ENCODE data around the gene PRRC1. TPM values are rescaled to one million over a fixed set of nuclear protein-coding genes. Genes with fewer than 3 reads are reported as not detected.
A peak's percentile ranks its signal among the peaks of the same experiment; 100 is the strongest.

Gene PRRC1
- total RNA-seq, 1 experiment from 2014 or later, result 32.6 TPM

DNA sequence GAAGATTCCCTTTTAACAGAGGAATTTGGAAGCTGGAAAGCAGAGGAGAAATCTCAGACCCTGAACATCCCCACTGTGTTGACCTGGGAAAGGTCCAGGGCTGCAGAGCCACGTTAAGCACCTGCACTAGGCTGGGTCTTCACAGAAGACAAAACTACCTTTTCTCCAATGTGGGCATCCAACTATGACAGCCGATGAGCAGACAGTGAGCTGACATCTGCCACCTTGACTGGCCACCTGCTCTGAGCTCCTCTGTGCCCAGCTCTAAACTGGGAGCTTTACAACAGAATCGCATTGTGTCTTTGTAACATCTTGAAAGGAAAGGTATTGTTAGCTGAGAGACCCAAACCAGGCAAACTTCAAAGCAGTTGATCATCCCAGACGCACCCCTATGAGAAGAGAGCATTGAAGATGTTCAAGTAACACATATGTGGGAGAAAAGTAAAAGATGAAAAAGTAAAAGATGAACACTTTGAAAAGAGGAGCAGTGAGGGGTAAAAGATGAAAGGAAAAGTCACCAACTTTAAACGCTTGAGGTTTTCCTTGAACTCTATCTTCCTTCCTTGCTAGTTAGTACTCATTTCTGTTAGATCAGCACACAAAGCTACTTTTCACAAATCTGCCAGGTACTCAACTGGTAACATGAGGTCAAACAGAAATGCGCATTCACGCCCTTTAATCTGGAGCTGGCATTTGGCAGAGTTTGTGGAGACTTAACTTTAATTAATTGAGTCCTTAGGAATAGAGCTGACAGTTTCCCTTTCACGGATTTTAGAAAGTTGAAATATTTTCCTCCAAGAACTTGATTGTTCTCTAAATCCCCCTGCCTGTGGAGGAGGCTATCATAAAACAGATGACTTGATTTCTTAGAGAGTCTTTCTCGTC is 78.3 kb downstream of the PRRC1 start:
- in situ Hi-C loops (cut with HindIII; ENCODE audit: low pct_unique_long_range_greater_than_20kb, low sequenced_read_pairs), result no loop called here
- no peak for DNase-seq (ENCODE audit: low read depth)

DNA sequence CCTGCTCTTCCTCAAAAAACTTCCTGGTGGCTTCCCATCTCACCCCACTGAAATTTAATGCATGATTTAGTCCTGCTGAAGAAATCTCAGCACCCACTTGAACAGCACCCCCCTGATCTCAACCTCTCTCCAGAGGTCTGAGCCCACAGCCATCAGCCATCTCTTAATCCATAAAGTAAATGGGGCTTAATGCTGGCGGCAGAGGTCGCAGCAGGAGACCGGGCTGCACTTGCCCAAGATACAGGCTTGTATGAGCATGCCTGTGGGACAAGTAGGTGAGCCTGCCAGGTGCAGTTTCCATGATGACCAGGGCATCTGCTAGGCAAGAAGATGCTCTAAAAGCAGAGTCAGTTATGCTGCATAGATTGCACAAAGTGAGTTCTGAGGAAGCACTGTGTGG is 79.1 kb downstream of the PRRC1 start:
- in situ Hi-C loops (cut with HindIII; ENCODE audit: low pct_unique_long_range_greater_than_20kb, low sequenced_read_pairs), result no loop called here
- no peak for DNase-seq (ENCODE audit: low read depth)

DNA sequence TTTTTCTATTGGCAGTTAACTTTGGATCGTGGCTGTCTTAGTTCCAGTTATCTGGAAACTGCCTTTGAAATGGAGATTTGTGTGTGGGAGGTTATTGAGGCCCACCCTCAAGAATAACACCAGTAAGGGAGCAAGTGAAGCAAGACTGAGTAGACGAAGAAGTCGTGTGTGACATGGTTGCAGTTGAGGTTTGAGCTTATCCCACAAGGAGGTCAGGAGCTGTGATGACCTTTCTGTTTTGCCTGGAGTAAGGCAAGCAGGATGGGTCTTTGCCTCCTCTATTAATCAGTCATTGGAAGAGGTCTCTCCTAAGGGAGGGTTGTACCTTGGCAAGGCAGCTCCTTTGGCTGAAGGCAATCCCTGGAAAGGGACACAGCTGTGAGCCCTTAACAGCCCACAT is 81.9 kb downstream of the PRRC1 start:
- in situ Hi-C loops (cut with HindIII; ENCODE audit: low pct_unique_long_range_greater_than_20kb, low sequenced_read_pairs), result no loop called here
- DNase-seq (ENCODE audit: low read depth), result peak; percentile 5

DNA sequence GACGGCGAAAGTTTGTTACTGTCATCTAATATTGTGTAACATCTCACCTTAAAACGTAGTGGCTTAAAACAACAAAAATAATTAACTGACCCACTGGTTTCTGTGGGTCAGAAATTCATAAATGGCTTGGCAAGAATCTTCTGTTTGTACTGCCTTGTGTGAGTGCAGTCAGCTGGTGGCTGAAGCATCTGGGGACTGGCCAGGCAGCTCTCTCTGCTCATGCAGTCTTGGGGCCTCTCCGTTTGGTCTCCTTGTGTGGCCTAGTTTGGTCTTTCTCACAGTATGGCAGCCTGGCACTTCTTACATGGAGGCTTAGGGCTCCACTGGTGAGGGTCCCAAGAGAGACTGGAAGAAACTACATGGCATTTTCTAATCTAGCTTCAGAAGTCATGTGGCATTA is 82.4 kb downstream of the PRRC1 start:
- in situ Hi-C loops (cut with HindIII; ENCODE audit: low pct_unique_long_range_greater_than_20kb, low sequenced_read_pairs), result no loop called here
- no peak for DNase-seq (ENCODE audit: low read depth)

DNA sequence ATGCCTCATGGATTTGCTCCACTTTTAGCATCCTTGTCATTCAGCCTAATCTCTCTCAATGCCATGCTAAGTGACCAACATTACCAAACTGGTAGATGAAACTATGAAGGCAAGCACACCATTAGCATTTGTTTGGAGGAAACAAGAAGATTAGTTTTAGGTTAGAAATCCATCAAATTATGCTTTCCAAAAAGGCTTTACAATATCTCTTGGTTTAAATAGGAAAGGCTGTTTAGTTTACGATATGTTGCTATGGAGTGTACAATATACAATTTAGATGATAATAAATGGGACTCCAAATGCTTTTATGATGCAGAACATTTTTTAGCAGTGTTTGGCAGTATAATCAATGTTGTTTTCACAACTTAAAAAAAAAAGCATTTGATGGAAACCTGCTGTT is 83.7 kb downstream of the PRRC1 start:
- no peak for DNase-seq (ENCODE audit: low read depth)
- in situ Hi-C loops (cut with HindIII; ENCODE audit: low pct_unique_long_range_greater_than_20kb, low sequenced_read_pairs), result no loop called here

DNA sequence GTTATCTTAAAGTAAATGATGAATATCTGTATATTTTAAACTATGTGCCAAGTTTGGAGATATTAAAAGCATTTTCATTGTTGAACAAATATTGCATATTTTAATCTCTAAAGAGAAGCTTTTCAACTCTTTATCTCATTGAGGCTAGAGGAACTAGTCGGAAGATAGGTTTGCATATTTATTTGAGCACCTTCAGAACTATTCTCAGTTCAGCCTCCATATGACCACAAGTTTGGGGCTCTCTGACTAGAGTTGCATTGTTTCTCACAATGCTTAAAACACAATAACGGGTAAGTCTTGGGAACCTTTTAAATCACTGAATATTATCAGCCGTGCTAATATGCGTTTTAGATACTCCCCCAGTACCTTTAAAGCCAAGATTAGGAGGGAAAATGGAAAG is 84.2 kb downstream of the PRRC1 start:
- in situ Hi-C loops (cut with HindIII; ENCODE audit: low pct_unique_long_range_greater_than_20kb, low sequenced_read_pairs), result no loop called here
- no peak for DNase-seq (ENCODE audit: low read depth)

DNA sequence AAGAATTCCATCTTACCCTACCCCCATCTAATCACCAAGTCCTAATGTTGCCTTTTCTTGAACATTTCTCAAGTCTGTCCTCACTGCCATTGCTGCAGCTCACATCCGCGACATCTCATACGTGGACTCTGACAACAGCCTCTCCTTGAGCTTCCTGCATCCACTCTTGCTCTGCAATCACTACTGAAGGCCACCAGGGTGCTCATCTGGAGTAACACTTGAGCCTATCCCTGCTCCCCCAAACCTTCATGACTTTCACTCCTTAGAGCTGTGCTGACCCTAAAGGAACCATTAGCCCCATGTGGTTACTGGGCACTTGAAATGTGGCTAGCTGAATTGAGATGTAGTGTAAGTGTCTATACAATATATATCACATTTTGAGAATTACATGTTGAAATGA is 85.0 kb downstream of the PRRC1 start:
- in situ Hi-C loops (cut with HindIII; ENCODE audit: low pct_unique_long_range_greater_than_20kb, low sequenced_read_pairs), result no loop called here
- no peak for DNase-seq (ENCODE audit: low read depth)

DNA sequence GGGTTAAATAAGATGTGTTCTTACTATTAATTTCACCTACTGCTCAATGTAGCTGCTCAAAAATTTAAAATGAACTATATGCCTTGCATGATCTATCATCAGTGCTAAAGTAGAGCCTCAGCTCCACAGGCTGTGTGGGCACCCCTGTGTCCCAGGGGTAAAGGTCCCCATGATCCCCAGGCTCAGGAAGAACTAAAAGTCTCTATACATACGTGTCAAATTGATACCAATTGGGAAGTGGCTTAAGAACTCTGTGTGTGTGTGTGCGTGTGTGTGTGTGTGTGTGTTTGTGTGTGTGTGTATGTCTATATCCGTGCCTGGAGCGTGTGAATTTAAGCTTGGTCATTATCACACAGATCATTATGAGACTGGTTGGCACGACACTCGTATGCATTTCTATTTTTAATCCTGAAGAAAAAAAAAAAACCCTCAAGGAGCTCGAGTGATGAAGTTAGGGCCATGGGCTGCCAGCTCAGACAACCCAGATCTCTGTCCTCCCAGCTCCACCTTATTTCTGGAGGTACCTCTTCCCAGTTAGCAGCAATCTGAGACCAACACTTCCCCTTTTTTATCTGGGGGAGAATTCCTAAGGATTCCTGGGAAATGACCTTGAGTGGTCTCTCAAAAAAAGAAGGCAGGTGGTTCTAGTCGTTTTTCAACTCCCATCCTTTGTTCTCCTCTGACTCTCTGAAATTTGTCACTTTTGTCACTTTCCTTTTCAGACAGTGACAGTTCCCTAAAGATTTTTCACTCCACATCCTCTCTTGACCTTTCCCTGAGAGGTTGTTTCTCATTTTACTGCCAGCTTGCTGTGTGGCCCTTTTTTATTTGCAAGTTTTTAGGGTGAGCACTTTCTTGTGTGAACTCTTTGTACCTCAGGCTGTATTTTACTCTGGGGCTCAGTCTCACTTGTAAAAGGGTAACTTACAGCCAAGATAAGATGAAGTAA is 85.7 kb downstream of the PRRC1 start:
- DNase-seq (ENCODE audit: low read depth), result no peak
- in situ Hi-C loops (cut with HindIII; ENCODE audit: low pct_unique_long_range_greater_than_20kb, low sequenced_read_pairs), result no loop called here

Other genes starting within 250 kb of the PRRC1 start
- gene MEGF10, start 226.8 kb upstream of the PRRC1 start, total RNA-seq (2014; rRNA removed; shearing (Covaris generic); ENCODE audit: low replicate concordance), result not detected in 2 replicates
- gene CTXN3, start 131.4 kb downstream of the PRRC1 start, total RNA-seq (2014; rRNA removed; shearing (Covaris generic); ENCODE audit: low replicate concordance), result not detected in 2 replicates
- not detected in 2 replicates for gene CCDC192, start 185.8 kb downstream of the PRRC1 start, total RNA-seq (2014; rRNA removed; shearing (Covaris generic); ENCODE audit: low replicate concordance)